BE2C (cell line): ENCODE results near the gene SNX25.

Experiments used
- DNase-seq: peaks from one replicate; pipeline ENCODE4 v3.0.0-alpha.2; 2020
- H3K27me3 ChIP-seq: fragments of 250-450 bp; sonication (Bioruptor Pico); 2 replicates; pipeline ENCODE4 v1.5.1; 2020; ENCODE audit warnings: mild to moderate bottlenecking
- H3K36me3 ChIP-seq: fragments of 250-450 bp; sonication (Bioruptor Pico); 2 replicates; pipeline ENCODE4 v1.5.1; 2020; ENCODE audit warnings: mild to moderate bottlenecking
- H3K4me1 ChIP-seq: fragments of 250-450 bp; sonication (Bioruptor Pico); 2 replicates; pipeline ENCODE4 v1.5.1; 2020
- H3K4me3 ChIP-seq: 2 replicates; pipeline ENCODE4 v1.5.1; 2011; ENCODE audit warnings: low read depth, low read length
- H3K9me3 ChIP-seq: fragments of 250-450 bp; sonication (Bioruptor Pico); 2 replicates; pipeline ENCODE4 v1.5.1; 2020
- TF ChIP-seq, protein P1 (sequence below): IDR thresholded peaks from 2 replicates; pipeline ENCODE4 v1.5.1; 2012; ENCODE audit warnings: mild to moderate bottlenecking, low read depth, low read length

SNX25 gene

DNA sequence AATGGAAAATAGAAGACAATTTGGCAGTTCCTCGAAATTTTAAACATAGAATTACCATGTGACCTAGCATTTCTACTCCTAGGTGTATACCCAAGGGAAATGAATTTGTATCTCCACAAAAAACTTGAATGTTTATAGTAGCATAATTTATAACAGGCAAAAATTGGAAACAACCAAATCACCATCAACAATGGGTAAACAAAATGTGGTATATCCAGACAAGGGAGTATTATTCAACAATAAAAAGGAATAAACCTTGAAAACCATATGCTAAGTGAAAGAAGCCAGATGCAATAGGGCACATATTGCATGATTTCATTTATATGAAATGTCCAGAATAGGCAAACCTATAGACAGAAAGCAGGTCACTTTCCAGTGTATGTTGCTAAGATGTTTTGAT, 83.8 kb downstream of the SNX25 start:
- no peak overlapping the region for H3K4me3 ChIP-seq
- no peaks in the 10 kb centered on the region for H3K4me1 ChIP-seq
- no peaks in the 10 kb centered on the region for H3K36me3 ChIP-seq
- TF ChIP-seq, protein P1, sequence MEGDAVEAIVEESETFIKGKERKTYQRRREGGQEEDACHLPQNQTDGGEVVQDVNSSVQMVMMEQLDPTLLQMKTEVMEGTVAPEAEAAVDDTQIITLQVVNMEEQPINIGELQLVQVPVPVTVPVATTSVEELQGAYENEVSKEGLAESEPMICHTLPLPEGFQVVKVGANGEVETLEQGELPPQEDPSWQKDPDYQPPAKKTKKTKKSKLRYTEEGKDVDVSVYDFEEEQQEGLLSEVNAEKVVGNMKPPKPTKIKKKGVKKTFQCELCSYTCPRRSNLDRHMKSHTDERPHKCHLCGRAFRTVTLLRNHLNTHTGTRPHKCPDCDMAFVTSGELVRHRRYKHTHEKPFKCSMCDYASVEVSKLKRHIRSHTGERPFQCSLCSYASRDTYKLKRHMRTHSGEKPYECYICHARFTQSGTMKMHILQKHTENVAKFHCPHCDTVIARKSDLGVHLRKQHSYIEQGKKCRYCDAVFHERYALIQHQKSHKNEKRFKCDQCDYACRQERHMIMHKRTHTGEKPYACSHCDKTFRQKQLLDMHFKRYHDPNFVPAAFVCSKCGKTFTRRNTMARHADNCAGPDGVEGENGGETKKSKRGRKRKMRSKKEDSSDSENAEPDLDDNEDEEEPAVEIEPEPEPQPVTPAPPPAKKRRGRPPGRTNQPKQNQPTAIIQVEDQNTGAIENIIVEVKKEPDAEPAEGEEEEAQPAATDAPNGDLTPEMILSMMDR, result no peak
- no peaks in the 10 kb centered on the region for H3K9me3 ChIP-seq
- no peaks in the 10 kb centered on the region for H3K27me3 ChIP-seq
- no peak for DNase-seq

DNA sequence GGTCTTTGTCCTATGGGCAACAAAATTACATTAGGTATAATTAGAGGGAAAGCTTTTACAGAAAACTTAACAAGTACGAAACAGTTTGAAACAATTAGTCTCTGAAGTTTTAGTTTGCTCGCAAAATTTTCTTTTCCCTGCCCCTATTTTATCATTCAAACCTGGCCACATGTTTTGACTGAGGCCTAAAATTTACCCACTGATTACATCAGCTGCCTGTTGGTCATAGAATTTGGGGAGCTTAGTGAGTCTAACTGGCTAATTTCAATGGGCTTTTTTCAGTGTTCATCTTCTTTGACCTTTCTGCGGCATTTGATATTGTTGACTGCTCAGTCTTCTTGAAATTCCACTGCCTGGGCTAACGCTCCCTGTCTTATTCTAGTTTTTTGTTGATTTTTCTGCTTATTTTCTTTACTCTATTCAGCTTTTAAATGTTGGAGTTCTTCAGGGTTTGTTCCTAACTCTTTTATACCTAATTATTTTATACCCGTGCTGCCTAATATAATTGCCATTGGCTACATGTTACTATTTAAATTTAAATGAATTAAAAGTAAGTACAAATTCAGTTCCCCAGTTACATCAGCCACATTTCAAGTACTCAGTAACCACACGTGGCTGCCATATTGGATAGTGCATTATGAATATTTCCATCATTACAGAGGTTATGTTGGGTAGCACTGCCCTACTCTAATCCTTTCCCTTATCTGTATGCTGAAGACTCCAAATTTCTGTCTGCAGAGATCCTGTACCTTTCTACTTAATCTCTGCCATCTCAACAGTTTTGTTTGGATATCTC, 87.5 kb downstream of the SNX25 start:
- Histone ChIP-seq H3K4me3 (no peak overlapping the region), H3K9me3 (no peaks in the 10 kb centered on the region; the same call in 1 of the 2 replicates), H3K36me3 (no peaks in the 10 kb centered on the region), H3K27me3 (no peaks in the 10 kb centered on the region), H3K4me1 (no peaks in the 10 kb centered on the region)
- DNase-seq, result no peak
- TF ChIP-seq, protein P1, result no peak

DNA sequence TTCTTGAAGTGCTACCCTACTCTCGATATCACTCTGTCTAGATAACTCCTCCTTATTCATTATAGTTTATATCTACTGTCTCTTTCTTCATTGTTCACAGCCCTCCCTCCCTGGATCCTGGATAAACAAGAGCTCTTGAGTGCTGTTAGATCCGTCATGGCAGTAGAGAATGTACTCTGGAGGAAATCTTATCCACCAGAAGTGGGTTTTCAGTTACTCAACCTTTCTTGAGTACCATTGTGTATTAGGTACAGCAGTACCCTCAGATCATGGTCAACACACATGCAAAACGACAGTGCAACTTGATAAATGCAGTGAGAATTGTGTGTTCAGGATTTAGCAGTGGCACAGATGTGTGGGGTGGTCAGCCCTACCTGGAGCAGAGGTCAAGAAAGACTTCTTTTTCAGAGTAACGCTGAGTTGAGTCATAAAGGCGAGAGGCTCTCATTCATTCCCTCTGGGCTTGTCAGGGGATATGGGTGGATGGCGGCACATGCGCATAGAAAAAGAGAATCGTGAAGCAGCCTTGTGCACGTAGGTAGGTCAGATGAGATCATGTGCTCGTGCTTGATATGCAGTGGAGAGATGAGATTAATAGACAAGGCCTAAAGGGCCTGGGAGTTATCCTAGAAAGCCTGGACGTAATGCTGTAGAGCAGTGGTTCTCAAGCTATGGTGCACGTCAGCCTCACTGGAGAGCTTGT, 89.5 kb downstream of the SNX25 start:
- no peak for DNase-seq
- TF ChIP-seq, protein P1, result no peak
- Histone ChIP-seq H3K4me1 (no peaks in the 10 kb centered on the region), H3K36me3 (no peaks in the 10 kb centered on the region), H3K27me3 (no peaks in the 10 kb centered on the region), H3K9me3 (no peaks in the 10 kb centered on the region; the same call in 1 of the 2 replicates), H3K4me3 (no peak overlapping the region)

DNA sequence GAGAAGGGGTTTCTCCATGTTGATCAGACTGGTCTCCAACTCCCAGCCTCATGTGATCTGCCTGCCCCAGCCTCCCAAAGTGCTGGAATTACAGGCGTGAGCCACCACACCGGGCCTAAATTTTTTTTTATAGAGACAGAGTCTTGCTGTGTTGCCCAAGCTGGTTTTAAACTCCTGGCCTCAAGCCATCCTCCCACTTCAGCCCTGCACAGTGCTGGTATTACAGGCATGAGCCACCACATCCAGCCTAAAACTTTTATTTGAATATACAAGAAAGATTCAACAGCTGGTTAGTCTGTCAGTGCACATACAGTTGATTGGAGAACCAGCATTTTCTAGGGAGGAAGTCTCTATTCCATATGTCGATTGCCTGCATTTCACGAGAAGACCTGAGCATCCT, 95.1 kb downstream of the SNX25 start:
- Histone ChIP-seq H3K4me3 (no peak overlapping the region), H3K9me3 (no peaks in the 10 kb centered on the region; the same call in 1 of the 2 replicates), H3K4me1 (no peaks in the 10 kb centered on the region), H3K27me3 (no peaks in the 10 kb centered on the region), H3K36me3 (no peaks in the 10 kb centered on the region)
- TF ChIP-seq, protein P1, result no peak
- DNase-seq, result no peak

DNA sequence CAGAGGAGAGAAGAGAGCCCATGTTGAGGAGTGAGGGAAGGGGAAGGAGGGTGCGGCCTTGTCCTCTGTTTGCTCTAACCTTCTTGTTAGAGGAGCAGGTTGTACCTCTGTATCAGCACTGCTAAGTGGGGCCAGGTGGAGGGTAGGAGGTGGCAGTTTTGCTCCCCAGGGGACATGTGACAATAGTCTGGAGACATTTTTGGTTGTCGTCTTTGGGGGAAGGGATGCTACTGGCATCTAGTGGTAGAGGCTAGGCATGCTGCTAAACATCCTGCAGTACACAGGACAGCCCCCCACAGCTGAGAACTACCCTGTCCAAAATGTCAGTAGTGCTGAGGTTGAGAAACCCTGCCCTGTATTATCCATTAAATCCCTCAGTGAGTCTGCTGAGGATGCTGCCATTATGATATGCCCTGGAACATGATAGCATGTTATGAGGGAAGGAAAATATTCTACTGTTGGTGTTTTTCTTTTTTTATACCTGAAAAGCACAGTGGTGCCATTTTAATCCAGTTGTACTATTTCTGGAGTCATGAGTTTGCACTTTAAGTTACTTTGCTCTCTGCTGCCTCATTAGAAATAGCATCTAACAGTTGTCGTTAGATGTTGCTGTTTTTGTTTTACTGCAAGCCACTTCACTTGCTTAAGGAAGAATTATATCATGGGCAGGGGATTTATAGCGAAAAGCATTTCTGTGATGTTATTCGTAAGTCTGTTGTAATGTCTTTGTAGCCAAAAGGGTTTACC, 95.7 kb downstream of the SNX25 start:
- no peaks in the 10 kb centered on the region for H3K4me1 ChIP-seq
- H3K36me3 ChIP-seq, result no peaks in the 10 kb centered on the region
- TF ChIP-seq, protein P1, result peak; percentile 81
- H3K4me3 ChIP-seq, result no peak overlapping the region
- DNase-seq, result peak; percentile 50
- H3K9me3 ChIP-seq, result no peaks in the 10 kb centered on the region; the same call in 1 of the 2 replicates
- no peaks in the 10 kb centered on the region for H3K27me3 ChIP-seq
